ENCODE measurements around the gene DLGAP1. TPM values are rescaled to one million over a fixed set of nuclear protein-coding genes. Genes with fewer than 3 reads are reported as not detected.

The DLGAP1 gene
- total RNA-seq, 1 experiment from 2014 or later = 23.2 TPM

DNA sequence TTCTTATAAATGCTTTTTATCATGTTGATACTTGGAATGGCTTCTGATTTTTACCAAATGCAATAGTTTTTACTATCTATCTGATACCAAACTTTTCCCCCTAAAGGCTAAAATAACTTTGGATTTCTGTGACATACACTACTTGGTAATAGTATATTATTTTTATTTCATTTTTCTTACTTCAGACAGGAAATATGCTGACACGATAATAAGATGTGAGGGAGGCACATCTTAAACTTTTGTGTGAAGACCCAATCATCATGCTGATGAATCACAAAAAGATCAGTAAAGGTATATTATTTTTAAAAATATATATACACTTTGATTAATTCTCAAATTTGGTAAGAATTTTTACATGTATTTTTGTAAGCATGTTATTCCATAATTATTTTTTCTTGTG, 882.3 kb downstream of the DLGAP1 start:
- Histone ChIP-seq H3K27ac (ENCODE audit: insufficient read length, low read depth, low read length) (no peak overlapping the region), H2BK20ac (ENCODE audit: low read depth, low read length, poor library complexity, severe bottlenecking) (no peak overlapping the region), H2BK15ac (ENCODE audit: low read depth, low read length) (no peak overlapping the region), H4K91ac (ENCODE audit: insufficient read length, low read depth, low read length) (no peak overlapping the region), H4K20me1 (ENCODE audit: control insufficient read depth, insufficient read depth, insufficient read length) (no peaks in the 10 kb centered on the region), H3K79me2 (ENCODE audit: insufficient read depth, low read length) (no peaks in the 10 kb centered on the region), H3K79me1 (ENCODE audit: insufficient read depth, low read depth, low read length, poor library complexity, severe bottlenecking) (no peaks in the 10 kb centered on the region), H3K27me3 (ENCODE audit: insufficient read depth, low read length) (no peaks in the 10 kb centered on the region), H3K14ac (ENCODE audit: insufficient read depth, low read length) (no peak overlapping the region), H3T11ph (ENCODE audit: low read length) (no peak overlapping the region), H3K4me1 (ENCODE audit: insufficient read depth, low read length) (peaks cover 2% of the 10 kb centered on the region; the same call in 1 of the 2 replicates), H2BK120ac (ENCODE audit: low read depth, low read length, poor library complexity, severe bottlenecking) (no peak overlapping the region), H4K5ac (ENCODE audit: insufficient read length, low read depth, low read length) (no peak overlapping the region), H4K8ac (replicated peaks; ENCODE audit: insufficient read length, low read depth, low read length) (no peak overlapping the region), H3K4me2 (ENCODE audit: insufficient read depth, insufficient read length, low read length) (no peak overlapping the region), H3K9me3 (ENCODE audit: control insufficient read depth, low read depth, low read length) (no peaks in the 10 kb centered on the region), H3K56ac (ENCODE audit: insufficient read length, low read depth, low read length) (no peak overlapping the region), H3K23me2 (ENCODE audit: insufficient read length, low read depth, low read length, poor library complexity, severe bottlenecking) (no peaks in the 10 kb centered on the region), H2BK12ac (ENCODE audit: insufficient read length, low read depth, low read length) (no peak overlapping the region), H2AFZ (ENCODE audit: low read length) (no peak overlapping the region), H3K23ac (ENCODE audit: insufficient read length, low read depth, low read length) (no peak overlapping the region), H3K4ac (ENCODE audit: low read depth, low read length) (no peak overlapping the region), H3K9ac (ENCODE audit: extremely low read depth, insufficient read length, low read length) (no peak overlapping the region), H3K18ac (ENCODE audit: insufficient read length, low read depth, low read length) (no peak overlapping the region), H2BK5ac (ENCODE audit: insufficient read length, low read length) (no peak overlapping the region), H2AK5ac (ENCODE audit: insufficient read length, low read length) (no peak overlapping the region)
- TF ChIP-seq, protein P1, sequence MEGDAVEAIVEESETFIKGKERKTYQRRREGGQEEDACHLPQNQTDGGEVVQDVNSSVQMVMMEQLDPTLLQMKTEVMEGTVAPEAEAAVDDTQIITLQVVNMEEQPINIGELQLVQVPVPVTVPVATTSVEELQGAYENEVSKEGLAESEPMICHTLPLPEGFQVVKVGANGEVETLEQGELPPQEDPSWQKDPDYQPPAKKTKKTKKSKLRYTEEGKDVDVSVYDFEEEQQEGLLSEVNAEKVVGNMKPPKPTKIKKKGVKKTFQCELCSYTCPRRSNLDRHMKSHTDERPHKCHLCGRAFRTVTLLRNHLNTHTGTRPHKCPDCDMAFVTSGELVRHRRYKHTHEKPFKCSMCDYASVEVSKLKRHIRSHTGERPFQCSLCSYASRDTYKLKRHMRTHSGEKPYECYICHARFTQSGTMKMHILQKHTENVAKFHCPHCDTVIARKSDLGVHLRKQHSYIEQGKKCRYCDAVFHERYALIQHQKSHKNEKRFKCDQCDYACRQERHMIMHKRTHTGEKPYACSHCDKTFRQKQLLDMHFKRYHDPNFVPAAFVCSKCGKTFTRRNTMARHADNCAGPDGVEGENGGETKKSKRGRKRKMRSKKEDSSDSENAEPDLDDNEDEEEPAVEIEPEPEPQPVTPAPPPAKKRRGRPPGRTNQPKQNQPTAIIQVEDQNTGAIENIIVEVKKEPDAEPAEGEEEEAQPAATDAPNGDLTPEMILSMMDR (conservative IDR thresholded peaks at IDR 0.05) = no peak
- Mint-ChIP-seq H3K4me1 (peaks cover 4 to 9% of the 10 kb centered on the region in 2 experiments), H3K4me3 (no peak overlapping the region), H3K27me3 (ENCODE audit: low read depth) (no peaks in the 10 kb centered on the region), H3K36me3 (ENCODE audit: insufficient read depth in 1 of 3, low read depth in 3 of 3) (peaks cover 0 to 5% (median 2%) of the 10 kb centered on the region in 3 experiments; a peak in 4 of 7 replicates), H3K27ac (no peak overlapping the region), H3K9me3 (no peaks in the 10 kb centered on the region)
- DNase-seq = no peak
- WGBS (ENCODE audit: extremely low coverage, insufficient read length, low lambda C conversion rate) = no CpG with 5 or more reads among the region's 1 CpG
